Measurements from ENCODE around the gene CREB5. TPM values are rescaled to one million over a fixed set of nuclear protein-coding genes. Genes with fewer than 3 reads are reported as not detected.

The CREB5 gene
- total and polyA plus RNA-seq, 2 of the 13 experiments (the other 11 are each of a cell fraction or from before 2014, with no cell fraction given), result 0.38 to 0.71 TPM

DNA sequence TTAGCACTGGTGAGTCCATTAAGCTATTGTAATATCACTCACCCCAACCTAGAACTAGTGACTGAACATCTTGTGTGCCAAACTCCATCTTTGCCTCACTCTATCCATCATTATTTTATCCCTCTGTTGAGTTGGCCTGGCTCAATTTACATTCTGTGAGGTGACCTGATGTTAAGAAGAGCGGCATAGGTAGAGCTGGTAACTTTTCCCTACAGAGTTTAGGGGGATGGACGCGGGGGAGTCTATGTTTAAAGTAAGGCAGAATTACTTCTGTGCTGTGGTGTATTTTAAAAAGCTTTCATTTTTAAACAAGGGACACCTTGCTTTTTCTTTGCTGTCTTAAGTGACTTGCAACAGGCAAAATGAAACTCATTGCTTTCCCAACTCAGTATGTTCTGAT lies 186.3 kb downstream of the CREB5 start (continued):
- TF ChIP-seq, protein P1, sequence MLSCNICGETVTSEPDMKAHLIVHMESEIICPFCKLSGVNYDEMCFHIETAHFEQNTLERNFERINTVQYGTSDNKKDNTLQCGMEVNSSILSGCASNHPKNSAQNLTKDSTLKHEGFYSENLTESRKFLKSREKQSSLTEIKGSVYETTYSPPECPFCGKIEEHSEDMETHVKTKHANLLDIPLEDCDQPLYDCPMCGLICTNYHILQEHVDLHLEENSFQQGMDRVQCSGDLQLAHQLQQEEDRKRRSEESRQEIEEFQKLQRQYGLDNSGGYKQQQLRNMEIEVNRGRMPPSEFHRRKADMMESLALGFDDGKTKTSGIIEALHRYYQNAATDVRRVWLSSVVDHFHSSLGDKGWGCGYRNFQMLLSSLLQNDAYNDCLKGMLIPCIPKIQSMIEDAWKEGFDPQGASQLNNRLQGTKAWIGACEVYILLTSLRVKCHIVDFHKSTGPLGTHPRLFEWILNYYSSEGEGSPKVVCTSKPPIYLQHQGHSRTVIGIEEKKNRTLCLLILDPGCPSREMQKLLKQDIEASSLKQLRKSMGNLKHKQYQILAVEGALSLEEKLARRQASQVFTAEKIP (CRISPR knock-in tag; IDR thresholded peaks at IDR 0.05; ENCODE audit: borderline replicate concordance), result no peak
- TF ChIP-seq TOE1 (CRISPR knock-in tag; IDR thresholded peaks at IDR 0.05) (no peak), TCF12 (IDR thresholded peaks at IDR 0.05) (no peak), TCF12 (CRISPR knock-in tag; IDR thresholded peaks at IDR 0.05) (no peak), RARG (CRISPR knock-in tag; IDR thresholded peaks at IDR 0.05; ENCODE audit: low read depth) (no peak), KMT2A (CRISPR knock-in tag; IDR thresholded peaks at IDR 0.05) (no peak), ZNF792 (CRISPR knock-in tag; IDR thresholded peaks at IDR 0.05) (no peak), MTA3 (CRISPR knock-in tag; IDR thresholded peaks at IDR 0.05) (no peak), ZNF619 (CRISPR knock-in tag; IDR thresholded peaks at IDR 0.05) (no peak)
- TF ChIP-seq, protein P2, sequence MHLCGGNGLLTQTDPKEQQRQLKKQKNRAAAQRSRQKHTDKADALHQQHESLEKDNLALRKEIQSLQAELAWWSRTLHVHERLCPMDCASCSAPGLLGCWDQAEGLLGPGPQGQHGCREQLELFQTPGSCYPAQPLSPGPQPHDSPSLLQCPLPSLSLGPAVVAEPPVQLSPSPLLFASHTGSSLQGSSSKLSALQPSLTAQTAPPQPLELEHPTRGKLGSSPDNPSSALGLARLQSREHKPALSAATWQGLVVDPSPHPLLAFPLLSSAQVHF (CRISPR knock-in tag; IDR thresholded peaks at IDR 0.05), result no peak
- TF ChIP-seq, protein P3, sequence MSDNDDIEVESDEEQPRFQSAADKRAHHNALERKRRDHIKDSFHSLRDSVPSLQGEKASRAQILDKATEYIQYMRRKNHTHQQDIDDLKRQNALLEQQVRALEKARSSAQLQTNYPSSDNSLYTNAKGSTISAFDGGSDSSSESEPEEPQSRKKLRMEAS (IDR thresholded peaks at IDR 0.05), result no peak
- TF ChIP-seq, protein P4, sequence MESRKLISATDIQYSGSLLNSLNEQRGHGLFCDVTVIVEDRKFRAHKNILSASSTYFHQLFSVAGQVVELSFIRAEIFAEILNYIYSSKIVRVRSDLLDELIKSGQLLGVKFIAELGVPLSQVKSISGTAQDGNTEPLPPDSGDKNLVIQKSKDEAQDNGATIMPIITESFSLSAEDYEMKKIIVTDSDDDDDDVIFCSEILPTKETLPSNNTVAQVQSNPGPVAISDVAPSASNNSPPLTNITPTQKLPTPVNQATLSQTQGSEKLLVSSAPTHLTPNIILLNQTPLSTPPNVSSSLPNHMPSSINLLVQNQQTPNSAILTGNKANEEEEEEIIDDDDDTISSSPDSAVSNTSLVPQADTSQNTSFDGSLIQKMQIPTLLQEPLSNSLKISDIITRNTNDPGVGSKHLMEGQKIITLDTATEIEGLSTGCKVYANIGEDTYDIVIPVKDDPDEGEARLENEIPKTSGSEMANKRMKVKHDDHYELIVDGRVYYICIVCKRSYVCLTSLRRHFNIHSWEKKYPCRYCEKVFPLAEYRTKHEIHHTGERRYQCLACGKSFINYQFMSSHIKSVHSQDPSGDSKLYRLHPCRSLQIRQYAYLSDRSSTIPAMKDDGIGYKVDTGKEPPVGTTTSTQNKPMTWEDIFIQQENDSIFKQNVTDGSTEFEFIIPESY (CRISPR knock-in tag; IDR thresholded peaks at IDR 0.05), result no peak
